Vagina (tissue), 2 donors: ENCODE measurements around the gene LAMB4. TPM values are rescaled to one million over a fixed set of nuclear protein-coding genes. Genes with fewer than 3 reads are reported as not detected.

ENCODE experiments used
- DNase-seq, 2 donors: peaks; one replicate each; pipeline ENCODE4 v3.0.0-alpha.2; 2017; ENCODE audit errors: extremely low spot score in 2 of 2
- H3K27ac ChIP-seq: fragments of 200-600 bp; sonication (generic); one replicate; pipeline ENCODE4 v1.5.1; 2019
- H3K27me3 ChIP-seq: fragments of 200-600 bp; sonication (generic); one replicate; pipeline ENCODE4 v1.5.1; 2019
- H3K36me3 ChIP-seq, 2 donors: fragments of 200-600 bp; sonication (generic); one replicate each; pipeline ENCODE4 v1.5.1; 2017 to 2019
- H3K4me1 ChIP-seq: fragments of 200-600 bp; sonication (generic); one replicate; pipeline ENCODE4 v1.5.1; 2019
- H3K4me3 ChIP-seq, 2 donors: fragments of 200-600 bp; sonication (generic); 1 replicate in 1 of 2; 2 replicates in 1 of 2; pipeline ENCODE4 v1.5.1; 2016 to 2019
- H3K9me3 ChIP-seq: fragments of 200-600 bp; sonication (generic); one replicate; pipeline ENCODE4 v1.5.1; 2019
- CTCF ChIP-seq, 3 experiments: fragments of 450-650 bp in 2 of 3; fragments of 200-600 bp in 1 of 3; sonication (generic) in 1 of 3; IDR thresholded peaks; one replicate each; pipeline ENCODE4 v1.5.1; 2017 to 2019; ENCODE audit warnings: antibody characterized with exemption in 3 of 3, mild to moderate bottlenecking in 2 of 3, moderate library complexity in 2 of 3
- POLR2A ChIP-seq, 2 donors: fragments of 450-650 bp; IDR thresholded peaks; one replicate each; pipeline ENCODE4 v1.6.1; 2017; ENCODE audit warnings: antibody characterized with exemption in 2 of 2, mild to moderate bottlenecking in 2 of 2, moderate library complexity in 2 of 2
- POLR2AphosphoS5 ChIP-seq, 2 donors: sonication (generic); formaldehyde crosslinking; IDR thresholded peaks; one replicate each; pipeline ENCODE4 v1.9.0; 2017; ENCODE audit warnings: antibody characterized with exemption in 2 of 2, mild to moderate bottlenecking in 2 of 2, low read depth in 1 of 2; ENCODE audit not compliant: insufficient read depth in 1 of 2
- intact Hi-C: fragments of 100-400 bp; cut with DNase I; formaldehyde crosslinking; loops from one replicate; pipeline ENCODE4 v1.15.1; 2023
- total RNA-seq: library from RNA; depleted of rRNA; stranded (reverse); fragments of >200 nt; gene quantifications from one replicate; pipeline ENCODE4 v1.2.3, GENCODE V29; 2016

The LAMB4 gene
- total RNA-seq, 1 donor from 2014 or later, result 0.74 TPM

- Histone ChIP-seq H3K9me3 (no peaks in the 10 kb centered on the region), H3K27me3 (no peaks in the 10 kb centered on the region), H3K27ac (peak overlapping the region; percentile 31), H3K36me3 (no peaks in the 10 kb centered on the region), H3K4me1 (peaks cover 26% of the 10 kb centered on the region), H3K4me3 (no peak overlapping the region)
- DNase-seq, result no peak
- intact Hi-C loops, result no loop called here
- TF ChIP-seq POLR2AphosphoS5 (IDR thresholded peaks at IDR 0.05; ENCODE audit: insufficient read depth in 1 of 2, low read depth in 1 of 2), result no peak
- no peak for TF ChIP-seq POLR2A (IDR thresholded peaks at IDR 0.05)
- TF ChIP-seq CTCF (IDR thresholded peaks at IDR 0.05), result no peak
Measured at GRCh38 chr7:107996072-107996882, 133.9 kb downstream of the LAMB4 start.

GRCh38 chr7:107995184-107996071, 134.7 kb downstream of the LAMB4 start:
- peaks cover 20% of the 10 kb centered on the region for H3K4me1 ChIP-seq
- no peaks in the 10 kb centered on the region for H3K27me3 ChIP-seq
- peak overlapping the region; percentile 31 for H3K27ac ChIP-seq
- H3K4me3 ChIP-seq, result no peak overlapping the region
- H3K36me3 ChIP-seq, result no peaks in the 10 kb centered on the region
- intact Hi-C loops, result no loop called here
- TF ChIP-seq CTCF (IDR thresholded peaks at IDR 0.05) (no peak), POLR2AphosphoS5 (IDR thresholded peaks at IDR 0.05; ENCODE audit: insufficient read depth in 1 of 2, low read depth in 1 of 2) (no peak), POLR2A (IDR thresholded peaks at IDR 0.05) (no peak)
- DNase-seq, result no peak
- no peaks in the 10 kb centered on the region for H3K9me3 ChIP-seq

GRCh38 chr7:107994421-107995030, 135.6 kb downstream of the LAMB4 start:
- H3K27ac ChIP-seq, result no peak overlapping the region
- no peaks in the 10 kb centered on the region for H3K36me3 ChIP-seq

GRCh38 chr7:107993891-107994291, 136.3 kb downstream of the LAMB4 start:
- H3K4me1 ChIP-seq, result peaks cover 20% of the 10 kb centered on the region
- no peaks in the 10 kb centered on the region for H3K9me3 ChIP-seq
- H3K36me3 ChIP-seq, result no peaks in the 10 kb centered on the region
- DNase-seq, result no peak
- H3K4me3 ChIP-seq, result no peak overlapping the region
- intact Hi-C loops, result no loop called here
- H3K27me3 ChIP-seq, result no peaks in the 10 kb centered on the region
- no peak for TF ChIP-seq POLR2A (IDR thresholded peaks at IDR 0.05)
- H3K27ac ChIP-seq, result no peak overlapping the region

More at GRCh38 chr7:107994421-107995030, 135.6 kb downstream of the LAMB4 start:
- TF ChIP-seq POLR2A (IDR thresholded peaks at IDR 0.05), result no peak
- TF ChIP-seq CTCF (IDR thresholded peaks at IDR 0.05), result no peak
- TF ChIP-seq POLR2AphosphoS5 (IDR thresholded peaks at IDR 0.05; ENCODE audit: insufficient read depth in 1 of 2, low read depth in 1 of 2), result no peak
- no peak for DNase-seq
- H3K4me3 ChIP-seq, result no peak overlapping the region
- H3K4me1 ChIP-seq, result peaks cover 20% of the 10 kb centered on the region
- H3K27me3 ChIP-seq, result no peaks in the 10 kb centered on the region
- H3K9me3 ChIP-seq, result no peaks in the 10 kb centered on the region
- intact Hi-C loops, result no loop called here

- Histone ChIP-seq H3K9me3 (no peaks in the 10 kb centered on the region), H3K4me3 (no peak overlapping the region), H3K27ac (no peak overlapping the region), H3K36me3 (no peaks in the 10 kb centered on the region), H3K27me3 (no peaks in the 10 kb centered on the region), H3K4me1 (peaks cover 2% of the 10 kb centered on the region)
- no peak for TF ChIP-seq CTCF (IDR thresholded peaks at IDR 0.05)
- no peak for TF ChIP-seq POLR2A (IDR thresholded peaks at IDR 0.05)
- no peak for TF ChIP-seq POLR2AphosphoS5 (IDR thresholded peaks at IDR 0.05; ENCODE audit: insufficient read depth in 1 of 2, low read depth in 1 of 2)
- intact Hi-C loops, result no loop called here
- no peak for DNase-seq
Measured at GRCh38 chr7:107989618-107990373, 140.4 kb downstream of the LAMB4 start.
